Sigmoid colon (tissue), 7 donors: ENCODE data around the gene LMNTD2. TPM values are rescaled to one million over a fixed set of nuclear protein-coding genes. Genes with fewer than 3 reads are reported as not detected.
A peak's percentile ranks its signal among the peaks of the same experiment; 100 is the strongest.

ENCODE experiments used
- DNase-seq: peaks from one replicate; pipeline ENCODE4 v3.0.0-alpha.2; 2019
- H3K27ac ChIP-seq, 4 donors: fragments of 200-600 bp; sonication (generic); one replicate each; pipeline ENCODE4 v1.5.1; 2016 to 2019; ENCODE audit warnings: mild to moderate bottlenecking in 1 of 4
- H3K27me3 ChIP-seq, 3 donors: fragments of 200-600 bp; sonication (generic); one replicate each; pipeline ENCODE4 v1.5.1; 2019; ENCODE audit warnings: mild to moderate bottlenecking in 1 of 3
- H3K36me3 ChIP-seq, 4 donors: fragments of 200-600 bp; sonication (generic); one replicate each; pipeline ENCODE4 v1.5.1; 2016 to 2019
- H3K4me1 ChIP-seq, 4 donors: fragments of 200-600 bp; sonication (generic); one replicate each; pipeline ENCODE4 v1.5.1; 2017 to 2019
- H3K4me3 ChIP-seq, 4 donors: fragments of 200-600 bp; sonication (generic); one replicate each; pipeline ENCODE4 v1.5.1; 2017 to 2019; ENCODE audit warnings: mild to moderate bottlenecking in 2 of 4, moderate library complexity in 1 of 4
- H3K9me3 ChIP-seq, 4 donors: fragments of 200-600 bp in 3 of 4; sonication (generic) in 3 of 4; one replicate each; pipeline versions ENCODE4 v1.5.1 to v1.6.1; 2013 to 2019
- CTCF ChIP-seq, 4 experiments: fragments of 450-650 bp in 3 of 4; fragments of 200-600 bp in 1 of 4; IDR thresholded peaks; one replicate each; pipeline ENCODE4 v1.5.1; 2016 to 2019; ENCODE audit warnings: antibody characterized with exemption in 4 of 4, mild to moderate bottlenecking in 3 of 4, moderate library complexity in 2 of 4
- EP300 ChIP-seq, 4 donors: sonication (generic); formaldehyde crosslinking; IDR thresholded peaks; one replicate each; pipeline ENCODE4 v1.6.1; 2017; ENCODE audit warnings: antibody characterized with exemption in 4 of 4
- POLR2A ChIP-seq, 2 donors: fragments of 450-650 bp; IDR thresholded peaks; one replicate each; pipeline ENCODE4 v1.6.1; 2016; ENCODE audit warnings: antibody characterized with exemption in 2 of 2, mild to moderate bottlenecking in 2 of 2, moderate library complexity in 2 of 2
- POLR2AphosphoS5 ChIP-seq, 4 donors: sonication (generic); formaldehyde crosslinking; IDR thresholded peaks; one replicate each; pipeline ENCODE4 v1.6.1; 2017; ENCODE audit warnings: antibody characterized with exemption in 4 of 4
- WGBS, 2 donors: extraction: QIAGEN DNeasy Blood & Tissue Kit; methylation state at CpG; one replicate each; pipeline ENCODE4 v1.1.7; 2013; 5-methylcytosine and 5-hydroxymethylcytosine counted together
- intact Hi-C: fragments of 100-400 bp; cut with DNase I; formaldehyde crosslinking; loops from one replicate; pipeline ENCODE4 v1.15.1; 2023
- polyA plus RNA-seq, 3 donors: library from polyadenylated mRNA; stranded (reverse); fragments of 200-250 nt; gene quantifications; one replicate each; pipeline ENCODE4 v1.2.3, GENCODE V29; 2013
- total RNA-seq, 4 donors: library from RNA; depleted of rRNA; stranded (reverse); fragments of >200 nt; gene quantifications; one replicate each; pipeline ENCODE4 v1.1.0, GENCODE V29; 2016
- donor health status: healthy with polysubstance abuse.
- donor health status: Bipolar disorder and iron deficiency.
- donor health status: healthy.

Gene LMNTD2
- total and polyA plus RNA-seq, 7 donors, result 0.66 to 6.3 (median 1.3) TPM; not detected in 1

DNA sequence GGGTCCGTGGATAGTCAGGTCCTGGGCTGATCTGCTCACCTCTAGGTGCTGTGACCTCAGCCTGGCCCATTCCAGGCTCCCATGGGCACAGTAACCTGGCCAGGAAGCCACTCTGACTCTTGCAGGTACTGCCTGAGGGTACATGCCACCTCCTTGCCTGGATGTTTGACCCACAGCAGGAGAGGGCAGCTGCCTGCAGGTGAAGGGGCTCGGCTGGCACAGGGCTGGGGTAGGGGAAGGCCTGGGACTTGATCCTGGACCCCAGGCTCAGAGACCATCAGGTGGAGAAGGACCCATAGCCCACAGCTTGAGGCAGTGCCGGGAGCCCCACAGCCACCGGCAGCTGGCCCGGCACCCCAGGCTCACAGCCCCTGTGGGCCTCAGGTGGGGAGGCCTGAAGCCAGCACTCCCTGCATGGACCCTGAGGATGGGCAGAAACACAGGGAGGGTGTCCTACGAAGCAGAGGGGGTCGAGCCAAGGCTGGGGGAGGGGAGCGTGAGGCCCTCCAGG lies 20.5 kb downstream of the LMNTD2 start:
- peaks cover 0 to 21% (median 20%) of the 10 kb centered on the region in 4 donors for H3K4me1 ChIP-seq
- TF ChIP-seq CTCF (IDR thresholded peaks at IDR 0.05) (no peak), POLR2A (IDR thresholded peaks at IDR 0.05) (no peak)
- H3K4me3 ChIP-seq, result no peak overlapping the region
- H3K36me3 ChIP-seq, result no peaks in the 10 kb centered on the region
- H3K9me3 ChIP-seq, result no peaks in the 10 kb centered on the region
- intact Hi-C loops, result loop anchor here (10.0 kb wide), 1 partner anchor 305 kb away; the partner anchor contains the start of genes PSMD13 and SIRT3
- H3K27ac ChIP-seq, result no peak overlapping the region
- 95% methylated on average over 8 of the region's 8 CpGs for WGBS, 2 donors
- no peak for DNase-seq
- H3K27me3 ChIP-seq, result peaks cover 18 to 48% (median 21%) of the 10 kb centered on the region in 3 donors

DNA sequence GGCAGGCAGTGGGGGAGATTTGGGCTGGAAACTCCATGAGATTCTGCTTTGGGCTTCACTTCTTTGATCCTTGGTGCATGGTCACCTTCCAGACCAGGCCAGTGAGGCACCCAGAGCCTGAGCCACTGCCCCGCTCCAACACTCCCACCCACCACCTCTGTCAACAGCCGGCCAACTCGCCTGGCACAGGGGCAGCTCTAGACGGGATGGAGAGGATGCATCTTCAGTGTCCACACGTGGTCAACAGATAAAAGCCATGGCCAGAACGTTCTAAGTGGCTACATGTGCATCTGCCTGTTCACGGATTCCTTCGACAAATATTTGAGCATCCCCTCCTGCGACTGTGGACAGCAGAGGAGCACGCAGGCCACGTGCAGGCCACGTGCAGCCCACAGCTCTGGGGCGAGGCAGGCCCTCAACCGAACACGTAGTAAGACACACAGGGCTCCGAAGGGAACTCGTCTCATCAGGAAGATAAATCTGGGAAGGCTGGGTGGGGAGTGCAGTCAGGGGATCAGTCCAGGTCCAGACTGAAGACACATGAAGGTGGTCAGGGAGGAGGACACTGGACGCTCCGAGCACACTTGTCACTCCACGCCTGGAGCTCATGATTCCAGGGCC lies 22.0 kb downstream of the LMNTD2 start:
- Histone ChIP-seq H3K4me3 (no peak overlapping the region), H3K27me3 (peaks cover 18 to 45% (median 21%) of the 10 kb centered on the region in 3 donors), H3K9me3 (no peaks in the 10 kb centered on the region), H3K27ac (no peak overlapping the region), H3K4me1 (peaks cover 0 to 34% (median 32%) of the 10 kb centered on the region in 4 donors), H3K36me3 (peaks cover 0 to 4% (median 2%) of the 10 kb centered on the region in 4 donors)
- WGBS, 2 donors, result 92 to 94% methylated on average over 20 of the region's 20 CpGs
- no peak for DNase-seq
- intact Hi-C loops, result loop anchor here (10.0 kb wide), 1 partner anchor 304 kb away; the partner anchor contains the start of genes PSMD13 and SIRT3
- no peak for TF ChIP-seq CTCF (IDR thresholded peaks at IDR 0.05)
- TF ChIP-seq EP300 (IDR thresholded peaks at IDR 0.05), result no peak
- TF ChIP-seq POLR2A (IDR thresholded peaks at IDR 0.05), result no peak

DNA sequence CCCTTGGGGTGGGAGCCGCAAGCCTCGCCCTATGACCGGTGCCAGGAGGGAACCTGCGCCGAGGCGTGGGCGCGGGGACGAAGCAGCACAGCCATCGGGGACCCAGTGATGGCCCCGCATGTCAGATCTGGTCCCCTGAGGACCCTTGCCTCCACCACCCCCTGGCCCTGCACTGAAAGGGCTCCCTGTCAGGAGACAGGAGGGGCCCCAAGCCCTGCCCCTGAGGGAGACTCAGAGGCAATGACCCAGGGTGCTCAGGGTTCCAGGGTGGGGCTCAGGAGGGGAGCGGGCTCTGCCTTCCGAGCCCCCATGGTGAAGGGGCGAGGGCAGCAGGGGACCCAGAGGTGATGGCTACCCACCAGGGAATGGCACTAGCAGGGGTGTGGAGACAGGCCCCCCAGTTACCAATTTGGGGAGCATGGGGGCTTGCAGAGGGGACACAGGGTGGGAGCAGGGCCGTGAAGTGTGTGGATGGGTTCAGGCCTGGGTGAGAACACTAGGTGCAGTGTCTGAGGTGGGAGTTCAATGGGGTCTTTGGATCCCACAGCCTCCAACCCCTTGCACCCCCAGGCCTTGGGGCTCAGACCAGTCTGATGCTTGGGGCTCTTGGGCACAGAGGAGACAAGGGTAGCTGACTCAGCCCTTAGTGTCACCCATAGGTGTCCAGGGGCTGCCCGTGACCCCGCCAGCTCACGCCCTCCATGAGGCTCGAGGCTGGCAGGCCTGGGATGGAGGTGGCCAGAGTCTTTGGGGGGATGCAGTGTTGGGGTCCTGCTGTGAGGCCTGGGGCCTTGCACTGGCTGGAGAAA lies 22.7 kb downstream of the LMNTD2 start:
- H3K4me3 ChIP-seq, result peak overlapping the region in 3 of 4 donors; percentile 23 to 94 (median 32)
- WGBS, 2 donors, result 28 to 38% methylated on average over 19 of the region's 19 CpGs
- DNase-seq, result peak; percentile 60
- H3K36me3 ChIP-seq, result peaks cover 0 to 12% (median 8%) of the 10 kb centered on the region in 4 donors
- peaks cover 0 to 37% (median 33%) of the 10 kb centered on the region in 4 donors for H3K4me1 ChIP-seq
- intact Hi-C loops, result loop anchor here (10.0 kb wide), 1 partner anchor 303 kb away; the partner anchor contains the start of genes PSMD13 and SIRT3
- TF ChIP-seq POLR2AphosphoS5 (IDR thresholded peaks at IDR 0.05) (no peak), CTCF (IDR thresholded peaks at IDR 0.05) (no peak), POLR2A (IDR thresholded peaks at IDR 0.05) (no peak), EP300 (IDR thresholded peaks at IDR 0.05) (no peak)
- H3K9me3 ChIP-seq, result no peaks in the 10 kb centered on the region
- H3K27me3 ChIP-seq, result peaks cover 18 to 45% (median 21%) of the 10 kb centered on the region in 3 donors
- no peak overlapping the region for H3K27ac ChIP-seq

DNA sequence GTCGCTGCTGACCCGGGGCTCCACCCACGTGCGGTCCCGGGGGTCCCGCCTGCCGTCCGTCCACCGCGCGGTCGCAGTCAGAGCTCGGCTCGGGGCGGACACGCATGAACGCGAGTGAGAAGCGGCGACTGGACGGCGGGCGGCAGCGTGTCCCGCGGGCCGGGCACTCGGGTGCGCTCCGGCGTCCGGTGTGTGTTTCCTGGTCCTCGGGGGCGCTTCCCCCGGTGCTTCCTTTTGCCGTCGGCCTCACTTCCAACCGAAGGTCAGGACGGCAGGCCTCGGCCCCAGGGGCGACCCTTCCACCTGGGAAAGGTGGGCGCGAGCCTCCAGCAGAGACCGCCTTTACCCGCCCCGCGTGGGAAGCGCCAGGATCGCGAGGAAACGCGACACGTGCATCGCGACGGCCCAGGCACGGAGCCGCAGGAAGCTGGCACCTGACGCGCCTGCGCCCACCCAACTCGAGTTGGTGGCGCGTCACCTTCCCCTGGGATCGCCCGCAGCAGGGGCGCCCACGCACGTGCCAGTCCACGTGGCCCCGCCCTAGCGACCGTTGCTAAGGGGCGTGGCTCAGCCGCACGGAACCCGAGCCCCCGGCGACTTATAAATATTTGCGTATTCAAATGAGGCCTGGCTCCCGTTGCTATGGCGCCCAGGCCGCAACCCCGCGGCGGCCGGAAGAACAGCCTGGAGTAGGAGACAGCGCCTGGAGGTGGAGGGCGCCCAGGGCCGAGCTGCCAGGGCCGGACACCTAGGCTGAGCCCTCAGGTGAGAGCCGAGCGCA lies 23.5 kb downstream of the LMNTD2 start, which contains the start of gene LRRC56:
TSS of gene LRRC56 (plus strand) at position 687 of the 781 bp plus-strand sequence. CDS start 3,158 bp downstream, outside the sequence.
- no peaks in the 10 kb centered on the region for H3K9me3 ChIP-seq
- peaks cover 0 to 37% (median 33%) of the 10 kb centered on the region in 4 donors for H3K4me1 ChIP-seq
- peak within 1 kb of the TSS in 2 of 4 donors; percentile 21 to 85 for H3K27ac ChIP-seq
- 1 to 2% methylated on average over 93 of the region's 93 CpGs for WGBS, 2 donors
- H3K4me3 ChIP-seq, result peak within 1 kb of the TSS in 3 of 4 donors; percentile 23 to 94 (median 32)
- peaks cover 18 to 45% (median 21%) of the 10 kb centered on the region in 3 donors for H3K27me3 ChIP-seq
- intact Hi-C loops, result loop anchor here (10.0 kb wide), 1 partner anchor 302 kb away; the partner anchor contains the start of genes PSMD13 and SIRT3
- no peak for TF ChIP-seq EP300 (IDR thresholded peaks at IDR 0.05)
- TF ChIP-seq POLR2AphosphoS5 (IDR thresholded peaks at IDR 0.05), result peak in 2 of 4 donors; percentile 12 to 18
- peak; percentile 84 for DNase-seq
- H3K36me3 ChIP-seq, result peaks cover 0 to 18% (median 16%) of the 10 kb centered on the region in 4 donors
